CD4-positive, alpha-beta T cell (primary cell): ENCODE measurements around the gene YY1AP1. TPM values are rescaled to one million over a fixed set of nuclear protein-coding genes. Genes with fewer than 3 reads are reported as not detected.
"Not testable (repeated sequence)": the region's sequence is repeated elsewhere in the genome, so short reads cannot be mapped to it uniquely, and the experiment has no call there.

Experiments
- ATAC-seq: fragments of 200-7000 bp; cut with Tn5 transposase; one replicate; pipeline ENCODE4 v1.10.0; 2022; ENCODE audit warnings: mild to moderate bottlenecking; ENCODE audit not compliant: poor library complexity
- CTCF ChIA-PET: fragments of 350-600 bp; sonication (Branson Sonifier 250); formaldehyde crosslinking; loops from one replicate; lab custom pipeline; 2021; ENCODE audit warnings: antibody characterized with exemption, inconsistent platforms; lab: Charles Lee
- POLR2A ChIA-PET: fragments of 350-600 bp; sonication (Branson Sonifier 250); formaldehyde crosslinking; loops from one replicate; lab custom pipeline; 2021; ENCODE audit warnings: antibody characterized with exemption, inconsistent platforms; lab: Charles Lee
- DNase-seq, 14 experiments: peaks; one replicate each; pipeline ENCODE4 v3.0.0-alpha.2; 2013 to 2020; ENCODE audit warnings: mixed read lengths in 2 of 14
- H3K27ac ChIP-seq, 2 donors: one replicate each; pipeline versions ENCODE4 v1.5.1 to v1.7.0; 2013; ENCODE audit warnings: low read length in 2 of 2, low read depth in 1 of 2, mild to moderate bottlenecking in 1 of 2
- H3K27me3 ChIP-seq, 2 experiments: 1 replicate in 1 of 2; 2 replicates in 1 of 2; pipeline versions ENCODE4 v1.6.1 to v1.7.0; 2013; ENCODE audit warnings: low read length in 2 of 2, control low read depth in 1 of 2, mild to moderate bottlenecking in 1 of 2, moderate library complexity in 1 of 2; ENCODE audit not compliant: insufficient read depth in 2 of 2, control insufficient read depth in 1 of 2
- H3K36me3 ChIP-seq: one replicate; pipeline ENCODE4 v1.6.1; 2013; ENCODE audit warnings: low read length, control low read depth; ENCODE audit not compliant: insufficient read depth
- H3K4me1 ChIP-seq: one replicate; pipeline ENCODE4 v1.6.1; 2013; ENCODE audit warnings: low read length, control low read depth; ENCODE audit not compliant: insufficient read depth
- H3K4me3 ChIP-seq: one replicate; pipeline ENCODE4 v1.5.1; 2013; ENCODE audit warnings: mild to moderate bottlenecking, low read length, moderate library complexity
- H3K9me3 ChIP-seq, 2 experiments: 1 replicate in 1 of 2; 2 replicates in 1 of 2; pipeline versions ENCODE4 v1.6.1 to v1.7.0; 2013; ENCODE audit warnings: low read length in 2 of 2, mild to moderate bottlenecking in 2 of 2, control low read depth in 1 of 2, moderate library complexity in 1 of 2; ENCODE audit not compliant: control insufficient read depth in 1 of 2, insufficient read depth in 1 of 2
- H3K27ac Mint-ChIP-seq: one replicate; pipeline ENCODE4 v1.8.0; 2020; ENCODE audit warnings: mixed read lengths
- H3K27me3 Mint-ChIP-seq: one replicate; pipeline ENCODE4 v1.8.0; 2021; ENCODE audit warnings: mixed read lengths
- H3K36me3 Mint-ChIP-seq: one replicate; pipeline ENCODE4 v1.8.0; 2021; ENCODE audit warnings: low read depth, mixed read lengths
- H3K4me1 Mint-ChIP-seq: one replicate; pipeline ENCODE4 v1.8.0; 2021; ENCODE audit warnings: low read depth, mixed read lengths
- H3K4me3 Mint-ChIP-seq: one replicate; pipeline ENCODE4 v1.8.0; 2020; ENCODE audit warnings: mild to moderate bottlenecking, mixed read lengths
- H3K9me3 Mint-ChIP-seq: one replicate; pipeline ENCODE4 v1.8.0; 2020; ENCODE audit warnings: mixed read lengths
- intact Hi-C, 2 experiments: fragments of 100-400 bp; cut with DNase I in 1 of 2; cut with micrococcal nuclease in 1 of 2; formaldehyde crosslinking; loops; one replicate each; pipeline versions ENCODE4 v1.15.1 to v1.9.0; 2023 to 2025; cut with DNase I, micrococcal nuclease
- total RNA-seq, 174 experiments: library from RNA in 2 of 174; stranded (reverse) in 2 of 174; gene quantifications; one replicate each; pipeline ENCODE4 v1.2.3 and lab custom pipeline; 2021 to 2026
- TF ChIP-seq, protein P1 (sequence below): fragments of 200-600 bp; IDR thresholded peaks from one replicate; pipeline ENCODE4 v1.8.0; 2022; ENCODE audit warnings: antibody characterized with exemption, mild to moderate bottlenecking

Gene YY1AP1
- total RNA-seq, 2 experiments from 2014 or later = 71.1 to 81.2 TPM

DNA sequence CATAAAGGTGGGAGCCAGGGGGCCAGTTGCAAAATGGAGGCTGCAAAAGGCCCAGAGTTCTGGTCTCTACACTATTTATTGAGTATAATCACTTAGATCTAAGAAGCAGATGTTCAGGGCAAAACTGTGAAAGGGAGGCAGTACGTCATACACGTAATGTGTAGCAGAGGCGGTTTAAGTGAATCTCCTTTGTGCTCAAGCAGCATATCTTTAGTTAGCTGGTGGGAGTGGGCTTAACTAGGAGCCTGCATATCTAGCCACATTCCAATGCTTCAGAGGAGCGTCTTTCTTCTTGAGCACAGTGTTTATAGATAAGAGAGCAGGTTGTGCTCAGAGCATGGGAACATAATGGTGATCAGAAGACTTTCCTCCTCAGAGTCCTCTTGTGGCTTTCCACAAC is 10.5 kb upstream of the YY1AP1 start:
- CTCF ChIA-PET = interaction anchor here (0.5 kb wide), 1 partner anchor 450 kb away, joined by 3 read pairs; no protein-coding TSS in a partner anchor
- POLR2A ChIA-PET = interaction anchor here (0.6 kb wide), 1 partner anchor 9 kb away, joined by 3 read pairs; no protein-coding TSS in a partner anchor
- intact Hi-C loops, H3K27me3 ChIP-seq, H3K9me3 ChIP-seq, H3K36me3 ChIP-seq, ATAC-seq, H3K9me3 Mint-ChIP-seq, H3K27ac Mint-ChIP-seq, H3K27ac ChIP-seq, H3K27me3 Mint-ChIP-seq, DNase-seq, H3K4me3 ChIP-seq, H3K4me3 Mint-ChIP-seq: not testable (repeated sequence)
- peaks cover 10% of the 10 kb centered on the region for H3K36me3 Mint-ChIP-seq
- peaks cover 54% of the 10 kb centered on the region for H3K4me1 Mint-ChIP-seq
- H3K4me1 ChIP-seq = peaks cover 23% of the 10 kb centered on the region

DNA sequence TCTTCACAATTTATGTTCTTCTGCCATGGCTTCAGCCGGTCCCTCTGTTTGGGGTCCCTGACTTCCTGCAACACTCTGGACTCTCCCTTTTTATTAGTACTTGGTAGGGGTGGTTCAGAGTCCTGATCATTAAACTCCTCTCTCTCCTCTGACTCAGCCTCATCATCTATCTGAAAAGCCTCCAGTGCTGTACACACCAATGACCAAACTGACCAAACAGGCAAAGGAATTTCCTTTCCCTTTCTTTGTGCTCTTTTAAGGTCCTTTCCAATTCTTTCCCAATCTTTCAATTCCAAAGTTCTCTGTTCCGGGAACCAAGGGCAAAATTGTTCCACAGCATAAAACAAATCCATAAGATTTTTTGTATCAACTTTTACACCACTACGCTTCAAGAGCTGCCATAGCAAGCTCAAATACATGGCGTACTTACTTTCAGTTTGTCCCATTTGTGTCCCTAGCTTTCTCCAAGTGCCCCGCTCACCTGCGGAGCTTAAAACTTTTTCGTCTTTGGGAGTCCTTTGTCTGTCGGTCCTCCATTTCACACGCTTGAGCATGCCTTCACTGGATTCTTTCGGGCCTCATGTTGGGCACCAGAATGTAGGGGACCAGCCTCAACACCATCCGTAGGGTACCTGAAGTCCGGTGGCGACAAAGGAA is 9.9 kb upstream of the YY1AP1 start:
- no peaks in the 10 kb centered on the region for H3K9me3 Mint-ChIP-seq
- H3K27ac Mint-ChIP-seq = no peak overlapping the region

DNA sequence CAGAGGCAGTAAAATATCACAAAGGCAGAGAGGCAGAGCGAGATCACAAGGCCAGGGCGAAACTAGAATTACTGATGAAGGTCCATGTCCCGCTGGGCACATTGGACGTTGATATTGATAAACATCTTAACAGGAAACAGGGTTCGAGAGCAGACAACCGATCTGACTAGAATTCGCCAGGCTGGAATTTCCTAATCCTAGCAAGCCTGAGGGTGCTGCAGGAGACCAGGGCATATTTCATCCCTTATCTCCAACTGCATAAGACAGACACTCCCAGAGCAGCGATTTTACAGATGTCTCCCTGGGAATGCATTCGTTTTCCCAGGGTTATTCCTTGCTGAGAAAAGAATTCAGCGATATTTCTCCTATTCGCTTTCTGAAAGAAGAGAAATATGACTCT is 9.0 kb upstream of the YY1AP1 start:
- H3K4me3 ChIP-seq, H3K36me3 Mint-ChIP-seq, H3K4me3 Mint-ChIP-seq, H3K27me3 Mint-ChIP-seq, H3K27me3 ChIP-seq, H3K9me3 Mint-ChIP-seq, H3K36me3 ChIP-seq, CTCF ChIA-PET, intact Hi-C loops, H3K27ac Mint-ChIP-seq, H3K9me3 ChIP-seq, ATAC-seq, H3K27ac ChIP-seq, DNase-seq: not testable (repeated sequence)
- H3K4me1 Mint-ChIP-seq = peaks cover 49% of the 10 kb centered on the region
- peaks cover 23% of the 10 kb centered on the region for H3K4me1 ChIP-seq
- POLR2A ChIA-PET = interaction anchor here (1.5 kb wide), 1 partner anchor 47 kb away, joined by 3 read pairs; no protein-coding TSS in a partner anchor

More for the DNA sequence above, 9.9 kb upstream of the YY1AP1 start:
- Histone ChIP-seq H3K27ac (no peak overlapping the region), H3K36me3 (no peaks in the 10 kb centered on the region), H3K27me3 (no peaks in the 10 kb centered on the region), H3K4me1 (peaks cover 23% of the 10 kb centered on the region), H3K4me3 (no peak overlapping the region), H3K9me3 (no peaks in the 10 kb centered on the region)
- DNase-seq (no peak), ATAC-seq (no peak)
- TF ChIP-seq, protein P1, sequence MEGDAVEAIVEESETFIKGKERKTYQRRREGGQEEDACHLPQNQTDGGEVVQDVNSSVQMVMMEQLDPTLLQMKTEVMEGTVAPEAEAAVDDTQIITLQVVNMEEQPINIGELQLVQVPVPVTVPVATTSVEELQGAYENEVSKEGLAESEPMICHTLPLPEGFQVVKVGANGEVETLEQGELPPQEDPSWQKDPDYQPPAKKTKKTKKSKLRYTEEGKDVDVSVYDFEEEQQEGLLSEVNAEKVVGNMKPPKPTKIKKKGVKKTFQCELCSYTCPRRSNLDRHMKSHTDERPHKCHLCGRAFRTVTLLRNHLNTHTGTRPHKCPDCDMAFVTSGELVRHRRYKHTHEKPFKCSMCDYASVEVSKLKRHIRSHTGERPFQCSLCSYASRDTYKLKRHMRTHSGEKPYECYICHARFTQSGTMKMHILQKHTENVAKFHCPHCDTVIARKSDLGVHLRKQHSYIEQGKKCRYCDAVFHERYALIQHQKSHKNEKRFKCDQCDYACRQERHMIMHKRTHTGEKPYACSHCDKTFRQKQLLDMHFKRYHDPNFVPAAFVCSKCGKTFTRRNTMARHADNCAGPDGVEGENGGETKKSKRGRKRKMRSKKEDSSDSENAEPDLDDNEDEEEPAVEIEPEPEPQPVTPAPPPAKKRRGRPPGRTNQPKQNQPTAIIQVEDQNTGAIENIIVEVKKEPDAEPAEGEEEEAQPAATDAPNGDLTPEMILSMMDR = no peak
- POLR2A ChIA-PET = interaction anchor here (0.6 kb wide), 1 partner anchor 9 kb away, joined by 3 read pairs; no protein-coding TSS in a partner anchor
- Mint-ChIP-seq H3K4me3 (no peak overlapping the region), H3K36me3 (peaks cover 10% of the 10 kb centered on the region), H3K27me3 (no peaks in the 10 kb centered on the region), H3K4me1 (peaks cover 54% of the 10 kb centered on the region)
- intact Hi-C loops = no loop called here
- CTCF ChIA-PET = interaction anchor here (0.5 kb wide), 1 partner anchor 449 kb away, joined by 3 read pairs; no protein-coding TSS in a partner anchor

DNA sequence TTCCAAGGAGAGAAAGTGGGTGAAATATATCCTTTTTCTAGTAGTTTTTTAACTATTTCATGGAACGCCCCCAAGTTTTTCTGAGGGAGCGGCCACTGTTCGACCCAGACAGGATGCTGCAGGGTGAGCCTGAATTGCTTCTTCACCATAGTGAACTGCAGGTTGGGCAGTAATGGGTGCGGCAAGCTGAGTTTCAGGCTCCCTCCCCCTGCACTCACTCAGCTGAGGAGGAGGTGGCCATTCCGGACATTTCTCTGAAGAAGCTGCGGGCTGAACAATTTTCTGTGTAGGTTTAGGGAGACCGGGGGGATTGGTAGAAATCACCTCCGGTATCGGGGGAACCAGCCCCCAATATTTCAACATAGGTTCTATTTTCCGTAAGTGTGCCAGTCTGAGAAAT is 8.5 kb upstream of the YY1AP1 start:
- Mint-ChIP-seq H3K4me1 (peaks cover 49% of the 10 kb centered on the region), H3K9me3 (no peaks in the 10 kb centered on the region), H3K36me3 (peaks cover 6% of the 10 kb centered on the region), H3K27ac (no peak overlapping the region), H3K27me3 (no peaks in the 10 kb centered on the region), H3K4me3 (no peak overlapping the region)
- H3K4me3 ChIP-seq = no peak overlapping the region
- ChIA-PET POLR2A (interaction anchor here (1.5 kb wide), 1 partner anchor 48 kb away, joined by 3 read pairs; no protein-coding TSS in a partner anchor), CTCF (no interaction called here)
- no peak for DNase-seq
- intact Hi-C loops = no loop called here
- no peak for ATAC-seq
- H3K9me3 ChIP-seq = no peaks in the 10 kb centered on the region
- no peak overlapping the region for H3K27ac ChIP-seq
- TF ChIP-seq, protein P1 = no peak
- H3K4me1 ChIP-seq = peaks cover 23% of the 10 kb centered on the region
- H3K36me3 ChIP-seq = no peaks in the 10 kb centered on the region
- H3K27me3 ChIP-seq = no peaks in the 10 kb centered on the region
